ENCODE results near the gene MTPN. TPM values are rescaled to one million over a fixed set of nuclear protein-coding genes. Genes with fewer than 3 reads are reported as not detected.

The MTPN gene
- total RNA-seq, 1 experiment from 2014 or later, result 98.2 TPM

GRCh38 chr7:135913404-135913803 is 63.8 kb downstream of the MTPN start:
- Histone ChIP-seq H3K9me3 (ENCODE audit: control insufficient read depth, low read depth, low read length) (no peaks in the 10 kb centered on the region), H3K79me1 (ENCODE audit: insufficient read depth, low read depth, low read length, poor library complexity, severe bottlenecking) (no peaks in the 10 kb centered on the region), H3K9ac (ENCODE audit: extremely low read depth, insufficient read length, low read length) (no peak overlapping the region), H3K79me2 (ENCODE audit: insufficient read depth, low read length) (no peaks in the 10 kb centered on the region), H2BK5ac (ENCODE audit: insufficient read length, low read length) (no peak overlapping the region), H2BK15ac (ENCODE audit: low read depth, low read length) (no peak overlapping the region), H3K56ac (ENCODE audit: insufficient read length, low read depth, low read length) (no peak overlapping the region), H4K8ac (replicated peaks; ENCODE audit: insufficient read length, low read depth, low read length) (no peak overlapping the region), H3K23ac (ENCODE audit: insufficient read length, low read depth, low read length) (no peak overlapping the region), H2BK120ac (ENCODE audit: low read depth, low read length, poor library complexity, severe bottlenecking) (no peak overlapping the region), H4K91ac (ENCODE audit: insufficient read length, low read depth, low read length) (no peak overlapping the region), H4K5ac (ENCODE audit: insufficient read length, low read depth, low read length) (no peak overlapping the region), H3K4me1 (ENCODE audit: insufficient read depth, low read length) (no peaks in the 10 kb centered on the region), H3K4me2 (ENCODE audit: insufficient read depth, insufficient read length, low read length) (no peak overlapping the region), H3K18ac (ENCODE audit: insufficient read length, low read depth, low read length) (no peak overlapping the region), H3K23me2 (ENCODE audit: insufficient read length, low read depth, low read length, poor library complexity, severe bottlenecking) (no peaks in the 10 kb centered on the region), H3K27ac (ENCODE audit: insufficient read length, low read depth, low read length) (no peak overlapping the region), H2BK20ac (ENCODE audit: low read depth, low read length, poor library complexity, severe bottlenecking) (no peak overlapping the region), H3K14ac (ENCODE audit: insufficient read depth, low read length) (no peak overlapping the region), H3K27me3 (ENCODE audit: insufficient read depth, low read length) (no peaks in the 10 kb centered on the region), H4K20me1 (ENCODE audit: control insufficient read depth, insufficient read depth, insufficient read length) (no peaks in the 10 kb centered on the region), H3K4ac (ENCODE audit: low read depth, low read length) (no peak overlapping the region), H2BK12ac (ENCODE audit: insufficient read length, low read depth, low read length) (no peak overlapping the region), H2AFZ (ENCODE audit: low read length) (no peak overlapping the region), H3T11ph (ENCODE audit: low read length) (no peak overlapping the region), H2AK5ac (ENCODE audit: insufficient read length, low read length) (no peak overlapping the region)
- no peak for TF ChIP-seq CTCF (conservative IDR thresholded peaks at IDR 0.05)
- no peaks in the 10 kb centered on the region; the same call in 1 of the 2 replicates for H3K27me3 Mint-ChIP-seq (ENCODE audit: low read depth)
- WGBS (ENCODE audit: extremely low coverage, insufficient read length, low lambda C conversion rate), result no CpG with 5 or more reads among the region's 2 CpGs
- H3K27ac Mint-ChIP-seq, result no peak overlapping the region
- no peaks in the 10 kb centered on the region for H3K9me3 Mint-ChIP-seq
- no peak for DNase-seq
- no peaks in the 10 kb centered on the region for H3K4me1 Mint-ChIP-seq
- H3K4me3 Mint-ChIP-seq, result no peak overlapping the region
- H3K36me3 Mint-ChIP-seq (ENCODE audit: insufficient read depth in 1 of 3, low read depth in 3 of 3), result no peaks in the 10 kb centered on the region

All from H9 (cell line).